HepG2 (cell line): ENCODE measurements around the gene TGFA. TPM values are rescaled to one million over a fixed set of nuclear protein-coding genes. Genes with fewer than 3 reads are reported as not detected.

Experiments
- ELF1 ChIP-seq: sonication (generic); formaldehyde crosslinking; IDR thresholded peaks from 2 replicates; pipeline ENCODE4 v1.4.0; 2020; ENCODE audit warnings: missing genetic modification reagents
- ETV5 ChIP-seq: IDR thresholded peaks from 2 replicates; pipeline ENCODE4 v1.6.1; 2018; ENCODE audit warnings: missing biosample characterization, missing genetic modification reagents, inconsistent platforms, borderline replicate concordance
- GLI4 ChIP-seq: sonication (generic); formaldehyde crosslinking; IDR thresholded peaks from 2 replicates; pipeline ENCODE4 v1.5.1; 2020; ENCODE audit warnings: missing genetic modification reagents, mild to moderate bottlenecking, moderate library complexity, borderline replicate concordance
- HNRNPLL ChIP-seq: fragments of 200-400 bp; formaldehyde crosslinking; IDR thresholded peaks from 2 replicates; pipeline ENCODE4 v1.6.1; 2017; ENCODE audit warnings: mild to moderate bottlenecking, low read depth, low read length; ENCODE audit not compliant: poor library complexity, severe bottlenecking
- PAF1 ChIP-seq: IDR thresholded peaks from 2 replicates; pipeline ENCODE4 v1.6.1; 2016; ENCODE audit warnings: missing genetic modification reagents, missing compliant biosample characterization
- RELA ChIP-seq: sonication (generic); formaldehyde crosslinking; IDR thresholded peaks from 2 replicates; pipeline ENCODE4 v1.4.0; 2020; ENCODE audit warnings: missing genetic modification reagents
- SP140L ChIP-seq: sonication (generic); formaldehyde crosslinking; IDR thresholded peaks from 2 replicates; pipeline ENCODE4 v1.4.0; 2020; ENCODE audit warnings: missing genetic modification reagents, borderline replicate concordance
- ZFP36L1 ChIP-seq: sonication (generic); formaldehyde crosslinking; IDR thresholded peaks from 2 replicates; pipeline ENCODE4 v1.8.0; 2022; ENCODE audit warnings: mild to moderate bottlenecking, missing genetic modification reagents, moderate library complexity
- ZNF205 ChIP-seq: IDR thresholded peaks from 2 replicates; pipeline ENCODE4 v1.6.1; 2018; ENCODE audit warnings: missing biosample characterization, missing genetic modification reagents
- ZNF432 ChIP-seq: sonication (generic); formaldehyde crosslinking; IDR thresholded peaks from 2 replicates; pipeline ENCODE4 v1.5.0; 2020; ENCODE audit warnings: missing genetic modification reagents, mild to moderate bottlenecking, borderline replicate concordance
- ZNF563 ChIP-seq: sonication (generic); formaldehyde crosslinking; IDR thresholded peaks from 2 replicates; pipeline ENCODE4 v1.8.0; 2022; ENCODE audit warnings: mild to moderate bottlenecking, moderate library complexity, missing genetic modification reagents
- ZNF660 ChIP-seq: sonication (generic); formaldehyde crosslinking; IDR thresholded peaks from 2 replicates; pipeline ENCODE4 v1.5.1; 2020; ENCODE audit warnings: mild to moderate bottlenecking, low read depth, missing genetic modification reagents, borderline replicate concordance
- ZNF737 ChIP-seq: sonication (generic); formaldehyde crosslinking; IDR thresholded peaks from 2 replicates; pipeline ENCODE4 v1.5.0; 2020; ENCODE audit warnings: missing genetic modification reagents, mild to moderate bottlenecking, borderline replicate concordance
- ZNF782 ChIP-seq: sonication (generic); formaldehyde crosslinking; IDR thresholded peaks from 2 replicates; pipeline ENCODE4 v1.4.0; 2020; ENCODE audit warnings: missing genetic modification reagents, mild to moderate bottlenecking, borderline replicate concordance
- polyA plus RNA-seq, 8 experiments: library from polyadenylated mRNA; depleted of rRNA in 3 of 8; stranded (reverse) in 7 of 8; unstranded in 1 of 8; fragments of >200 nt; fragmentation: Illumina TruSeq in 4 of 8; extraction: Trizol in 4 of 8; gene quantifications; 2 replicates each; pipeline versions ENCODE4 v1.2.1 to v1.2.3, GENCODE V29; 2011 to 2016; ENCODE audit warnings: low read depth in 4 of 8, missing spikeins in 1 of 8, mixed read lengths in 1 of 8; ENCODE audit not compliant: insufficient read depth in 1 of 8
- total RNA-seq, 5 experiments: library from RNA; depleted of rRNA; stranded (reverse); fragments of >200 nt; fragmentation: Illumina TruSeq; extraction: Trizol; gene quantifications; 2 replicates each; pipeline ENCODE4 v1.2.3, GENCODE V29; 2016; ENCODE audit warnings: low read depth in 1 of 5
- TF ChIP-seq, protein P1 (sequence below): sonication (generic); formaldehyde crosslinking; IDR thresholded peaks from 2 replicates; pipeline ENCODE4 v1.4.0; 2020; ENCODE audit warnings: missing genetic modification reagents, mild to moderate bottlenecking, borderline replicate concordance
- TF ChIP-seq, protein P2 (sequence below), 2 experiments: sonication (generic) in 1 of 2; formaldehyde crosslinking in 1 of 2; IDR thresholded peaks; 2 replicates each; pipeline versions ENCODE4 v1.4.0 to v1.6.1; 2016 to 2020; ENCODE audit warnings: borderline replicate concordance in 1 of 2, low read depth in 1 of 2, mild to moderate bottlenecking in 1 of 2, missing genetic modification reagents in 1 of 2
- TF ChIP-seq, protein P3 (sequence below): sonication (generic); formaldehyde crosslinking; IDR thresholded peaks from 2 replicates; pipeline ENCODE4 v1.4.0; 2020; ENCODE audit warnings: missing genetic modification reagents

The TGFA gene
- total and polyA plus RNA-seq, 2 of the 13 experiments (the other 11 are each of a cell fraction or from before 2014, with no cell fraction given), result 7.8 to 15.3 TPM

DNA sequence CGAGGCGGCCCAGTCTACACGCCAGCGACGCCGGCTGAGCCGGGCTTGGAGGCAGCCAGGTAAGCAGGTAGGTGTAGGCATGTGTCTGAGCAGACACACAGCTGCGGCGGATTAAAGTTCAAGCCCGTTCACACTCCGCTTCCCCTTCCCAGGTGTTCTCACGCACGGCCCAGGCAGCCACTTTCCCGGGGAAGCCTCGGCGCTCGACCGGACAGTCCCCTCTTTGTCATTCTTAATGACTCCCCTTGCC, 367 bp downstream of the TGFA start (continued):
- TF ChIP-seq, protein P1, sequence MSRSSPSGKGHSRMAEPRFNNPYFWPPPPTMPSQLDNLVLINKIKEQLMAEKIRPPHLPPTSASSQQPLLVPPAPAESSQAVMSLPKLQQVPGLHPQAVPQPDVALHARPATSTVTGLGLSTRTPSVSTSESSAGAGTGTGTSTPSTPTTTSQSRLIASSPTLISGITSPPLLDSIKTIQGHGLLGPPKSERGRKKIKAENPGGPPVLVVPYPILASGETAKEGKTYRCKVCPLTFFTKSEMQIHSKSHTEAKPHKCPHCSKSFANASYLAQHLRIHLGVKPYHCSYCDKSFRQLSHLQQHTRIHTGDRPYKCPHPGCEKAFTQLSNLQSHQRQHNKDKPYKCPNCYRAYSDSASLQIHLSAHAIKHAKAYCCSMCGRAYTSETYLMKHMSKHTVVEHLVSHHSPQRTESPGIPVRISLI (CRISPR knock-in tag), result 0 out of 2 replicates have a peak, but pooled peaks have one; percentile 18
- TF ChIP-seq HNRNPLL, result no peak
- TF ChIP-seq ZNF563 (CRISPR knock-in tag), result peak; percentile 45; the same call in 1 of the 2 replicates
- 0 out of 2 replicates have a peak, but pooled peaks have one; percentile 6 for TF ChIP-seq ELF1 (CRISPR knock-in tag)
- TF ChIP-seq ZNF660 (CRISPR knock-in tag), result peak; percentile 29; the same call in 1 of the 2 replicates
- TF ChIP-seq SP140L (CRISPR knock-in tag), result no peak
- TF ChIP-seq GLI4 (CRISPR knock-in tag), result no peak
- no peak for TF ChIP-seq PAF1 (CRISPR knock-in tag)
- TF ChIP-seq, protein P2, sequence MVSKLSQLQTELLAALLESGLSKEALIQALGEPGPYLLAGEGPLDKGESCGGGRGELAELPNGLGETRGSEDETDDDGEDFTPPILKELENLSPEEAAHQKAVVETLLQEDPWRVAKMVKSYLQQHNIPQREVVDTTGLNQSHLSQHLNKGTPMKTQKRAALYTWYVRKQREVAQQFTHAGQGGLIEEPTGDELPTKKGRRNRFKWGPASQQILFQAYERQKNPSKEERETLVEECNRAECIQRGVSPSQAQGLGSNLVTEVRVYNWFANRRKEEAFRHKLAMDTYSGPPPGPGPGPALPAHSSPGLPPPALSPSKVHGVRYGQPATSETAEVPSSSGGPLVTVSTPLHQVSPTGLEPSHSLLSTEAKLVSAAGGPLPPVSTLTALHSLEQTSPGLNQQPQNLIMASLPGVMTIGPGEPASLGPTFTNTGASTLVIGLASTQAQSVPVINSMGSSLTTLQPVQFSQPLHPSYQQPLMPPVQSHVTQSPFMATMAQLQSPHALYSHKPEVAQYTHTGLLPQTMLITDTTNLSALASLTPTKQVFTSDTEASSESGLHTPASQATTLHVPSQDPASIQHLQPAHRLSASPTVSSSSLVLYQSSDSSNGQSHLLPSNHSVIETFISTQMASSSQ (IDR thresholded peaks at IDR 0.05; ENCODE audit: low read depth), result no peak
- TF ChIP-seq, protein P2 (CRISPR knock-in tag; IDR thresholded peaks at IDR 0.05; ENCODE audit: borderline replicate concordance), result 0 out of 2 replicates have a peak, but pooled peaks have one; percentile 4
- TF ChIP-seq ZFP36L1 (CRISPR knock-in tag), result no peak
- TF ChIP-seq ZNF205 (CRISPR knock-in tag), result no peak
- TF ChIP-seq ETV5 (CRISPR knock-in tag), result no peak; the same call in 1 of the 2 replicates
- peak; percentile 79; the same call in 1 of the 2 replicates for TF ChIP-seq ZNF737
- TF ChIP-seq ZNF432 (CRISPR knock-in tag), result 0 out of 2 replicates have a peak, but pooled peaks have one; percentile 43
- TF ChIP-seq, protein P3, sequence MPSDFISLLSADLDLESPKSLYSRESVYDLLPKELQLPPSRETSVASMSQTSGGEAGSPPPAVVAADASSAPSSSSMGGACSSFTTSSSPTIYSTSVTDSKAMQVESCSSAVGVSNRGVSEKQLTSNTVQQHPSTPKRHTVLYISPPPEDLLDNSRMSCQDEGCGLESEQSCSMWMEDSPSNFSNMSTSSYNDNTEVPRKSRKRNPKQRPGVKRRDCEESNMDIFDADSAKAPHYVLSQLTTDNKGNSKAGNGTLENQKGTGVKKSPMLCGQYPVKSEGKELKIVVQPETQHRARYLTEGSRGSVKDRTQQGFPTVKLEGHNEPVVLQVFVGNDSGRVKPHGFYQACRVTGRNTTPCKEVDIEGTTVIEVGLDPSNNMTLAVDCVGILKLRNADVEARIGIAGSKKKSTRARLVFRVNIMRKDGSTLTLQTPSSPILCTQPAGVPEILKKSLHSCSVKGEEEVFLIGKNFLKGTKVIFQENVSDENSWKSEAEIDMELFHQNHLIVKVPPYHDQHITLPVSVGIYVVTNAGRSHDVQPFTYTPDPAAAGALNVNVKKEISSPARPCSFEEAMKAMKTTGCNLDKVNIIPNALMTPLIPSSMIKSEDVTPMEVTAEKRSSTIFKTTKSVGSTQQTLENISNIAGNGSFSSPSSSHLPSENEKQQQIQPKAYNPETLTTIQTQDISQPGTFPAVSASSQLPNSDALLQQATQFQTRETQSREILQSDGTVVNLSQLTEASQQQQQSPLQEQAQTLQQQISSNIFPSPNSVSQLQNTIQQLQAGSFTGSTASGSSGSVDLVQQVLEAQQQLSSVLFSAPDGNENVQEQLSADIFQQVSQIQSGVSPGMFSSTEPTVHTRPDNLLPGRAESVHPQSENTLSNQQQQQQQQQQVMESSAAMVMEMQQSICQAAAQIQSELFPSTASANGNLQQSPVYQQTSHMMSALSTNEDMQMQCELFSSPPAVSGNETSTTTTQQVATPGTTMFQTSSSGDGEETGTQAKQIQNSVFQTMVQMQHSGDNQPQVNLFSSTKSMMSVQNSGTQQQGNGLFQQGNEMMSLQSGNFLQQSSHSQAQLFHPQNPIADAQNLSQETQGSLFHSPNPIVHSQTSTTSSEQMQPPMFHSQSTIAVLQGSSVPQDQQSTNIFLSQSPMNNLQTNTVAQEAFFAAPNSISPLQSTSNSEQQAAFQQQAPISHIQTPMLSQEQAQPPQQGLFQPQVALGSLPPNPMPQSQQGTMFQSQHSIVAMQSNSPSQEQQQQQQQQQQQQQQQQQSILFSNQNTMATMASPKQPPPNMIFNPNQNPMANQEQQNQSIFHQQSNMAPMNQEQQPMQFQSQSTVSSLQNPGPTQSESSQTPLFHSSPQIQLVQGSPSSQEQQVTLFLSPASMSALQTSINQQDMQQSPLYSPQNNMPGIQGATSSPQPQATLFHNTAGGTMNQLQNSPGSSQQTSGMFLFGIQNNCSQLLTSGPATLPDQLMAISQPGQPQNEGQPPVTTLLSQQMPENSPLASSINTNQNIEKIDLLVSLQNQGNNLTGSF (CRISPR knock-in tag), result no peak
- TF ChIP-seq ZNF782 (CRISPR knock-in tag), result no peak
- TF ChIP-seq RELA (CRISPR knock-in tag), result no peak
